ENCODE measurements around the gene SLIT3. TPM values are rescaled to one million over a fixed set of nuclear protein-coding genes. Genes with fewer than 3 reads are reported as not detected.

The SLIT3 gene
- total and polyA plus RNA-seq, 9 of the 15 experiments (the other 6 are each of a cell fraction or from before 2014, with no cell fraction given) = 0.01 to 0.04 TPM; not detected in 7

GRCh38 chr5:168770036-168770498 is 530.9 kb downstream of the SLIT3 start (continued):
- TF ChIP-seq, protein P1, sequence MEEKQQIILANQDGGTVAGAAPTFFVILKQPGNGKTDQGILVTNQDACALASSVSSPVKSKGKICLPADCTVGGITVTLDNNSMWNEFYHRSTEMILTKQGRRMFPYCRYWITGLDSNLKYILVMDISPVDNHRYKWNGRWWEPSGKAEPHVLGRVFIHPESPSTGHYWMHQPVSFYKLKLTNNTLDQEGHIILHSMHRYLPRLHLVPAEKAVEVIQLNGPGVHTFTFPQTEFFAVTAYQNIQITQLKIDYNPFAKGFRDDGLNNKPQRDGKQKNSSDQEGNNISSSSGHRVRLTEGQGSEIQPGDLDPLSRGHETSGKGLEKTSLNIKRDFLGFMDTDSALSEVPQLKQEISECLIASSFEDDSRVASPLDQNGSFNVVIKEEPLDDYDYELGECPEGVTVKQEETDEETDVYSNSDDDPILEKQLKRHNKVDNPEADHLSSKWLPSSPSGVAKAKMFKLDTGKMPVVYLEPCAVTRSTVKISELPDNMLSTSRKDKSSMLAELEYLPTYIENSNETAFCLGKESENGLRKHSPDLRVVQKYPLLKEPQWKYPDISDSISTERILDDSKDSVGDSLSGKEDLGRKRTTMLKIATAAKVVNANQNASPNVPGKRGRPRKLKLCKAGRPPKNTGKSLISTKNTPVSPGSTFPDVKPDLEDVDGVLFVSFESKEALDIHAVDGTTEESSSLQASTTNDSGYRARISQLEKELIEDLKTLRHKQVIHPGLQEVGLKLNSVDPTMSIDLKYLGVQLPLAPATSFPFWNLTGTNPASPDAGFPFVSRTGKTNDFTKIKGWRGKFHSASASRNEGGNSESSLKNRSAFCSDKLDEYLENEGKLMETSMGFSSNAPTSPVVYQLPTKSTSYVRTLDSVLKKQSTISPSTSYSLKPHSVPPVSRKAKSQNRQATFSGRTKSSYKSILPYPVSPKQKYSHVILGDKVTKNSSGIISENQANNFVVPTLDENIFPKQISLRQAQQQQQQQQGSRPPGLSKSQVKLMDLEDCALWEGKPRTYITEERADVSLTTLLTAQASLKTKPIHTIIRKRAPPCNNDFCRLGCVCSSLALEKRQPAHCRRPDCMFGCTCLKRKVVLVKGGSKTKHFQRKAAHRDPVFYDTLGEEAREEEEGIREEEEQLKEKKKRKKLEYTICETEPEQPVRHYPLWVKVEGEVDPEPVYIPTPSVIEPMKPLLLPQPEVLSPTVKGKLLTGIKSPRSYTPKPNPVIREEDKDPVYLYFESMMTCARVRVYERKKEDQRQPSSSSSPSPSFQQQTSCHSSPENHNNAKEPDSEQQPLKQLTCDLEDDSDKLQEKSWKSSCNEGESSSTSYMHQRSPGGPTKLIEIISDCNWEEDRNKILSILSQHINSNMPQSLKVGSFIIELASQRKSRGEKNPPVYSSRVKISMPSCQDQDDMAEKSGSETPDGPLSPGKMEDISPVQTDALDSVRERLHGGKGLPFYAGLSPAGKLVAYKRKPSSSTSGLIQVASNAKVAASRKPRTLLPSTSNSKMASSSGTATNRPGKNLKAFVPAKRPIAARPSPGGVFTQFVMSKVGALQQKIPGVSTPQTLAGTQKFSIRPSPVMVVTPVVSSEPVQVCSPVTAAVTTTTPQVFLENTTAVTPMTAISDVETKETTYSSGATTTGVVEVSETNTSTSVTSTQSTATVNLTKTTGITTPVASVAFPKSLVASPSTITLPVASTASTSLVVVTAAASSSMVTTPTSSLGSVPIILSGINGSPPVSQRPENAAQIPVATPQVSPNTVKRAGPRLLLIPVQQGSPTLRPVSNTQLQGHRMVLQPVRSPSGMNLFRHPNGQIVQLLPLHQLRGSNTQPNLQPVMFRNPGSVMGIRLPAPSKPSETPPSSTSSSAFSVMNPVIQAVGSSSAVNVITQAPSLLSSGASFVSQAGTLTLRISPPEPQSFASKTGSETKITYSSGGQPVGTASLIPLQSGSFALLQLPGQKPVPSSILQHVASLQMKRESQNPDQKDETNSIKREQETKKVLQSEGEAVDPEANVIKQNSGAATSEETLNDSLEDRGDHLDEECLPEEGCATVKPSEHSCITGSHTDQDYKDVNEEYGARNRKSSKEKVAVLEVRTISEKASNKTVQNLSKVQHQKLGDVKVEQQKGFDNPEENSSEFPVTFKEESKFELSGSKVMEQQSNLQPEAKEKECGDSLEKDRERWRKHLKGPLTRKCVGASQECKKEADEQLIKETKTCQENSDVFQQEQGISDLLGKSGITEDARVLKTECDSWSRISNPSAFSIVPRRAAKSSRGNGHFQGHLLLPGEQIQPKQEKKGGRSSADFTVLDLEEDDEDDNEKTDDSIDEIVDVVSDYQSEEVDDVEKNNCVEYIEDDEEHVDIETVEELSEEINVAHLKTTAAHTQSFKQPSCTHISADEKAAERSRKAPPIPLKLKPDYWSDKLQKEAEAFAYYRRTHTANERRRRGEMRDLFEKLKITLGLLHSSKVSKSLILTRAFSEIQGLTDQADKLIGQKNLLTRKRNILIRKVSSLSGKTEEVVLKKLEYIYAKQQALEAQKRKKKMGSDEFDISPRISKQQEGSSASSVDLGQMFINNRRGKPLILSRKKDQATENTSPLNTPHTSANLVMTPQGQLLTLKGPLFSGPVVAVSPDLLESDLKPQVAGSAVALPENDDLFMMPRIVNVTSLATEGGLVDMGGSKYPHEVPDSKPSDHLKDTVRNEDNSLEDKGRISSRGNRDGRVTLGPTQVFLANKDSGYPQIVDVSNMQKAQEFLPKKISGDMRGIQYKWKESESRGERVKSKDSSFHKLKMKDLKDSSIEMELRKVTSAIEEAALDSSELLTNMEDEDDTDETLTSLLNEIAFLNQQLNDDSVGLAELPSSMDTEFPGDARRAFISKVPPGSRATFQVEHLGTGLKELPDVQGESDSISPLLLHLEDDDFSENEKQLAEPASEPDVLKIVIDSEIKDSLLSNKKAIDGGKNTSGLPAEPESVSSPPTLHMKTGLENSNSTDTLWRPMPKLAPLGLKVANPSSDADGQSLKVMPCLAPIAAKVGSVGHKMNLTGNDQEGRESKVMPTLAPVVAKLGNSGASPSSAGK (IDR thresholded peaks at IDR 0.05) = peak; percentile 28; the same call in 1 of the 2 replicates
- no peak for TF ChIP-seq NFYB (IDR thresholded peaks at IDR 0.05; ENCODE audit: extremely low read depth, insufficient read length)
- no peak for TF ChIP-seq CBX3 (IDR thresholded peaks at IDR 0.05; ENCODE audit: borderline replicate concordance in 1 of 2, low read length in 2 of 2)
- TF ChIP-seq, protein P2, sequence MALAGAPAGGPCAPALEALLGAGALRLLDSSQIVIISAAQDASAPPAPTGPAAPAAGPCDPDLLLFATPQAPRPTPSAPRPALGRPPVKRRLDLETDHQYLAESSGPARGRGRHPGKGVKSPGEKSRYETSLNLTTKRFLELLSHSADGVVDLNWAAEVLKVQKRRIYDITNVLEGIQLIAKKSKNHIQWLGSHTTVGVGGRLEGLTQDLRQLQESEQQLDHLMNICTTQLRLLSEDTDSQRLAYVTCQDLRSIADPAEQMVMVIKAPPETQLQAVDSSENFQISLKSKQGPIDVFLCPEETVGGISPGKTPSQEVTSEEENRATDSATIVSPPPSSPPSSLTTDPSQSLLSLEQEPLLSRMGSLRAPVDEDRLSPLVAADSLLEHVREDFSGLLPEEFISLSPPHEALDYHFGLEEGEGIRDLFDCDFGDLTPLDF (CRISPR knock-in tag; IDR thresholded peaks at IDR 0.05) = no peak
- TF ChIP-seq ATF1 (CRISPR knock-in tag; IDR thresholded peaks at IDR 0.05) = no peak
- peak; percentile 56 for TF ChIP-seq ATF1 (tag; IDR thresholded peaks at IDR 0.05)
- TF ChIP-seq BRD9 (IDR thresholded peaks at IDR 0.05; ENCODE audit: low read depth, partially characterized antibody) = no peak
- TF ChIP-seq FOXK1 (CRISPR knock-in tag; IDR thresholded peaks at IDR 0.05; ENCODE audit: borderline replicate concordance) = no peak
- TF ChIP-seq TRIM24 (IDR thresholded peaks at IDR 0.05) = peak; percentile 77 to 95; a peak in 2 of 4 replicates
- TF ChIP-seq CBFB (CRISPR knock-in tag; IDR thresholded peaks at IDR 0.05) = no peak
- TF ChIP-seq ZNF707 (CRISPR knock-in tag; conservative IDR thresholded peaks at IDR 0.05) = no peak
- no peak for TF ChIP-seq NFXL1 (CRISPR knock-in tag; IDR thresholded peaks at IDR 0.05)
- no peak for TF ChIP-seq ZBTB34 (CRISPR knock-in tag; IDR thresholded peaks at IDR 0.05)
